Breast epithelium (tissue), 3 donors: Measurements from ENCODE around the gene RIC8B.

Experiments
- CTCF ChIP-seq, 3 donors: fragments of 450-650 bp; IDR thresholded peaks; one replicate each; pipeline ENCODE4 v1.5.1; 2016 to 2017; ENCODE audit warnings: antibody characterized with exemption in 3 of 3, mild to moderate bottlenecking in 3 of 3, moderate library complexity in 3 of 3
- POLR2A ChIP-seq: fragments of 450-650 bp; IDR thresholded peaks from one replicate; pipeline ENCODE4 v1.6.1; 2016; ENCODE audit warnings: antibody characterized with exemption, mild to moderate bottlenecking, moderate library complexity

GRCh38 chr12:106766393-106766826, 8.1 kb upstream of the RIC8B start:
- TF ChIP-seq CTCF (IDR thresholded peaks at IDR 0.05) (no peak), POLR2A (no peak)
